Measurements from ENCODE around the gene DMPK.
"Not testable (repeated sequence)": the region's sequence is repeated elsewhere in the genome, so short reads cannot be mapped to it uniquely, and the experiment has no call there.

The DMPK gene

GRCh38 chr19:45767881-45768654 is 14.2 kb downstream of the DMPK start:
- no peak for DNase-seq

DNA sequence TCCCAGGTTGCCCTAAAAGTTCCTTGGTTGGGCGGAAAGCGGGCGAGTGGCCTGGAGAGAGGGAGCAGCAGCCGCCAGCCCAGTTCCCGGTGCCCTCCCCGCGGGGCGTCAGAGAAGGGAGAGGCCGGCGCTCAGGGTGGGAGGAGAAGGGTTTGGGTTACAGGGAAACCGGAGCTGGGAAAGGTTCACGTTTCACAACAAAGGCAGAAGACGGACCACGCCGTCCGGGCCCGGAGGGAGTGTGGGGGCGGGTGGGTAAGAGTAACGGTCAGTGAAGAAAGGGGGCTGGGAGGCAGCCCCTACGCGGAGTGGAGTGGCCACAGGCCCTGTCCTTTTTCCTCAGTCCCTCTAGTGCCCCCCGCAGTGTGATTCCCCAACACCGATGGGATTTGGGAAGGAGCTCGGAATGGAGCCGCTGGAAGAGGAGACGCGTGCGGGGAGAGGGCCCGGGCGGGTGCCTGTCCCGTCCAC is 14.8 kb downstream of the DMPK start:
- no peak for DNase-seq

DNA sequence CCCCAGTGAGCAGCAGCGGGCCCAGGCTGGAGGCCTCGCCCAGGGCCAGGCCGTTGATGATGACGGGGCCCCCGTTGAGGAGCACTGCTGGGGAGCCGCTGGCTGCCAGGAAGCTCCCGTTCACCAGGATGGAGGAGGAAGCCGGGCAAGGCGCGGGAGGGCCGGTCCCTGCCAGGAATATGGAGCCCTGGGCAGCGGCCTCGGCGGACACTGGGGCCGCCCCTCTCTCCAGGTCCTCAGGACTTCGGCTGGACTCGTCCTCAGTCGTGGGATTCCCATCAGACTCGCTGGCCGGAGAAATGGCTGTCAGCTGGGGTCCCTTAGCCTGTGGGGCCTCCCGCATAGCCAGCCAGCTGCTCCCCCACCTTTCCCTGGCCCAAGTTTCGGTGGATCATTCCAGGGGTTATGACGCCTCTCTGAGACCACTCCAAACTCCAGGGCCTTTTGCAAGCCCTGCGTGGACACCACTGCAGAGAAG is 15.4 kb downstream of the DMPK start:
- DNase-seq, result no peak

GRCh38 chr19:45766296-45766868 is 15.9 kb downstream of the DMPK start:
- no peak for DNase-seq

- DNase-seq, result no peak
These were observed 16.5 kb downstream of the DMPK start for GRCh38 chr19:45765702-45766295.

DNA sequence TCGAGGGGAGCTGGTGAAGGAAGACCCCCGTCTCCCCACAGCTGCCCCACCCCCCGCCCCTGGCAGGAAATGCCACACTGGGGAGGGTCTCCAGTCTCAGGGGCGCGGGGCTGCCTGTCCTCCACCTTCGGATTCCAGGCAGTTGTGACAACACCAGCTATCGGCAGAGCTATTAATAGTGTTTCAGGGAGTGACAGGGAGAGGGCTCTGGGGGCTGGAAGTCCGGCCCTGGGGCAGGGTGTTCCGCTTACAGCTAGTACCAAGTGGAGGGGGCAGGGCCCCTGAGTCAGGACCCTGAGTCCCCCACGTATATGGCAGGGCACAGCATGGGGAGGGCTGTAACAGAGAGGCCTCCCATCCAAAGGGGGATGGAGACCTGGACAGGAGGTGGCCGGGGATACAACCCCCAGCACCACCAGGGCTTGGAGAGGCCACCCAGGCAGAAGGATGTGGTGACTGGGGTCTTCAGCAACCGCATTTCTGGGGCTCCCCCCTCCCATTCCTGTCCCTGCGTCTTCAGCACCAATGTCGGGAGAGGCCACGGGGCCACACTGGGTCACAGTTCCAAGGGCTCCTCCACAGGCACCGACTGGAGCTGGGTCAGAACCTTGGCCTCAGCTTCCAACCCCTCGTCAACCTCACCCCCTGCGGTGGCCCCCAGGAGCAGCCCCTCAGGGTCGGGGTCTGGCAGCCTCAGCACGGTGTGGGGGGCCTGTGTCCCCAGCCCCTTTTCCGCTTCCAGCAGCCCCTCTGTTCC is 17.2 kb downstream of the DMPK start:
- no peak for DNase-seq

GRCh38 chr19:45764475-45764874 is 17.8 kb downstream of the DMPK start:
- DNase-seq, result no peak

GRCh38 chr19:45763691-45764294 is 18.5 kb downstream of the DMPK start:
- no peak for DNase-seq

- DNase-seq, result no peak
These were observed 19.2 kb downstream of the DMPK start for GRCh38 chr19:45762870-45763631.

DNA sequence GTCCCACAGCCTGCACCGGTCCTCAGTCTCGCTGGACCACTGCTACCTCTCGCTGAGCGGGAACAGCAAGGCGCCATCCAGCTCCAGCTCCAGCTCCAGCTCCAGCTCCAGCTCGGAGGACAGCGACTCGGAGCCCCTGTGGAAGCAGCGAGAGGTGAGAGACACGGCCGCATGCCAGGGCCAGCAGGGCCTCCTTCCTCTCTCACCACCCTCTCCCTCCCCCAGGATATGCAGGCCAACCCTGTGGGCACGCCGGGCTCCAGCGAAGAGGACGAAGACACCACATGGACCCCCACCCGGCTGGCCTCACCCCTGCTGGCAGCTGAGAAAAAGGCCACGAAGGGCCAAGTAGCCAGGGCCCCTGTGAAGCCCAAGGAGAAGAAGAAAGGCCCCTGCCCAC is 20.6 kb downstream of the DMPK start:
- DNase-seq, result no peak

DNA sequence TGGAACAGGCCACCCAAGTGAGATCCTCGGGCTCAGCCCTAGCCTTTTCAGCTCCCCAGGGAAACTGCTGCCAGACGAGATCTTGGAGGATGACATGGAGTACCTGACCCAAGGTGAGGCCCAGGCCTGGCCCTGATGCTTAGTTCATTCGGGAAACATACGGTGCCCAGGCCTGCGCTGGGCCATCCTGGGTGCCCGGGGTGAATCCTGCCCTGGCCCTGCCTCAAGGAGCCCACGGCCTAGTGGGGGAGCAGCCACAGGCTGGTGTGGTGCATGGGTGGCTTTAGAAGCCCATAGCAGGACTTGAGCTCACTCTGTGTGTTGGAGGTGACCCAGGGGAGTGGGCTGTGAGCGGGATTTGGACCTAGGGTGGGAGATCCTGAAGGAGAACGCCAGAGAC is 23.4 kb downstream of the DMPK start:
- no peak for DNase-seq

DNA sequence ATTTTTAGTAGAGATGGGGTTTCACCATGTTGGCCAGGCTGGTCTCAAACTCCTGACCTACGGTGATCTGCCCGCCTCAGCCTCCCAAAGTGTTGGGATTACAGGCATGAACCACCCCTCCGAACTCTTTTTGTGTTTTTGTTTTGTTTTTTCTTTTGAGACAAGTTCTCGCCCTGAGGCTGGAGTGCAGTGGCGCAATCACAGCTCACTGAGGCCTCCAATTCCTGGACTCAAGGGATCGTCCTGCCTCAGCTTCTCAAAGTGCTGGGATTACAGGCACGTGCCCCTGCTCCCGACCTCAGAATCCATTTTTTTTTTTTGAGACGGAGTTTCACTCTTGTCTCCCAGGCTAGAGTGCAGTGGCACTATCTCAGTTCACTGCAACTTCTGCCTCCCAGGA is 24.6 kb downstream of the DMPK start:
- no peak for DNase-seq

- DNase-seq, result no peak
These were observed 28.0 kb downstream of the DMPK start for GRCh38 chr19:45754323-45754722.

- DNase-seq, result no peak
These were observed 28.7 kb downstream of the DMPK start for GRCh38 chr19:45753548-45753947.

DNA sequence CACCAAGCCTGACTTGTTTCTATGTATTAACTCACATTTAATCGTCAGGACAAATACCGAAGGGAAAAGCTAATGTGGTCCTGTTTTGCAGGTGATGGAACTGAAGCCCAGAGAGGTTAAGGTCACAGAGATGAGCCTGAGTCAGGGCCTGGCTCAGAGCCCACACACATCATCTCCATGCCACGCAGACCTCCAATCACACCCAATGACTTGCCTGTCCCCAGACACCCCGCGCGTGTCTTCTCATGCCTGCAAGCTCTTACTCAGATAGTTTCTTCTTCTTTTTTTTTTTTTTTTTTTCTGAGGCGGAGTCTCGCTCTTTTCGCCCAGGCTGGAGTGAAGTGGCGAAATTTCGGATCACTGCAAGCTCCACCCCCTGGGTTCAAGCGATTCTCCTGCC is 29.7 kb downstream of the DMPK start:
- DNase-seq, result no peak

DNA sequence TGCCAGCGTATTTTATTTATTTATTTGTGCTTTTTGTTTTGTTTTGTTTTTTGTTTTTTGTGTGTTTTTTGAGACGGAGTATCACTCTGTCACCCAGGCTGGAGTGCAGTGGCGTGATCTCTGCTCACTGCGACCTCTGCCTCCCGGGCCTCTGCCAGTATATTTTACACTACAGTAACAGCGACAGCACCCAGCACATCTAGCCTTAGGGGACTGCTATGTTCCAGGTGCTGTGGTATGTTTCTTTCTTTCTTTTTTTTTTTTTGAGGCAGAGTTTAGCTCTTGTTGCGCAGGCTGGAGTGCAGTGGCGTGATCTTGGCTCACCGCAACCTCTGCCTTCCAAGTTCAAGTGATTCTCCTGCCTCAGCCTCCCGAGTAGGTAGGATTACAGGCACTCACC is 30.8 kb downstream of the DMPK start:
- DNase-seq, result not testable (repeated sequence)

GRCh38 chr19:45747513-45747912 is 34.8 kb downstream of the DMPK start:
- no peak for DNase-seq

- no peak for DNase-seq
These were observed 35.4 kb downstream of the DMPK start for GRCh38 chr19:45746866-45747265.

DNA sequence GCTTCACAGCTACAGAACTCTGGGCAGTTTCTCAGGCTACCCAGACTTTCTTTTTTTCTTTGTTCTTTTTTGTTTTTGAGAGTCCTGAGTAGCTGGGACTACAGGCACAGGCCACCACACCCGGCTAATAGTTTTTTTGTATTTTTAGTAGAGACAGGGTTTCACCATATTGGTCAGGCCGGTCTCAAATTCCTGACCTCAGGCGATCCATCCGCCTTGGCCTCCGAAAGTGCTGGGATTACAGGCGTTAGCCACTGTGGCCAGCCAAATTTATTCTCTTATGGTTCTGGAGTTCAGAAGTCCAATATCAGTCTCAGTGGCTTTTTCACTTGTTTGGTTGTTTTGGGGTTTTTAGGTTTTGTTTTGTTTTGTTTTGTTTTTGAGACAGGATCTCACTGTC is 36.7 kb downstream of the DMPK start:
- DNase-seq, result no peak

DNA sequence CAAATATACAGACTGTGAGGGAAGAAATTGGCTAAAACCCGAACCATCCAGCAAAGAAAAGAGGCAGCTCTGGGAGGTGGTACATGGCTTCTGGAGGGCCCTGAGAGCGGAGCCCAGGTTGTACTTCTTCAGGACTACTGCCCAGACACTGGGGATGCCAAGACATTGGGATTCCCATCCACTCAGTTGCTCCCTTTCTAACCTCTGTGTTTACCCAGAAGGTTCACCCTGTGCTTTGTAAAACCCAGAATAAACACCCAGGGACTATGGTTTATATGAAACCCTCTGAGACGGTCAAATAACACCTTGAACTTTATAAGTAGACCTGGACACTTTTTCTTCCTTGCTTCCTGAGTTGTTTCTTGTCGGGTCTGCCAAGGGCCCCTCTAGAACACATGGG is 39.3 kb downstream of the DMPK start:
- DNase-seq, result no peak

DNA sequence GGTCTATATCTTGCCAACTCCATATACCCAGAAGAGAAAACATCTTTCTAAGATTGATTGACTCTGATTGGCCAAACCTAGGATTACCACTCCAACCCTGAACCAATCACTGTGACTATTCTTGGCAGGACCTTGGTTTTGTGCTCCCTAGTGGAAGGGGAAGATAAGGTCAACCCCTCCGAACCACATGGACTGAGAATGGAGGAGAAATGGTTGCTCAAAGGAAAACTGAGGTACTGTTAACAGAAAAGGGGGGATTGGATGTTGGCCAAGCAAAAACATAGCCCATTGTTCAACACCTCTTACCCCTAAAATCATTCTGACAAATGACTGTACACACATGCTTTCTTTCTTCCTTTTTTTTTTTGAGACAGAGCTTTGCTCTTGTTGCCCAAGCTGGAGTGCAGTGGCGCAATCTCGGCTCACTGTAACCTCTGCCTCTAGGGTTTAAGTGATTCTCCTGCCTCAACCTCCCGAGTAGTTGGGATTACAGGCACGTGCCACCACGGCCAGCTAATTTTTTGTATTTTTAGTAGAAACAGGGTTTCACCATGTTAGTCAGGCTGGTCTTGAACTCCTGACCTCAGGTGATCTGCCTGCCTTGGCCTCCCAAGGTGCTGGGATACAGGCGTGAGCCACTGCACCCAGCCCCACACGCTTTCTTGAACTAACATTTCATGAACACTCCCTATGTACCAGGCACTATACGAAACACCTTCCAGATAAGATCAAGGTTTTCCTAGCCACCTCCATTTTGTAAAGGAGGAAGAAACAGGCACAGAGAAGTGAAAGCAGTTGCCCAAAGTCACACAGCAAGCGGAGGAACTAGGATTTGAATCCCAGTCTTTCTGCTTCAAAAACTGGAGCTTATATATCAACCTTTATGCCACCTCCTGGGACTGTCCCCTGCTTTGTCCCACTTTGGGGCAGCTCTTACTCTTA is 42.5 kb downstream of the DMPK start:
- DNase-seq, result no peak

All from activated naive CD4-positive, alpha-beta T cell (primary cell).